Measurements from ENCODE around the gene RND2. TPM values are rescaled to one million over a fixed set of nuclear protein-coding genes. Genes with fewer than 3 reads are reported as not detected.
"Not testable (repeated sequence)": the region's sequence is repeated elsewhere in the genome, so short reads cannot be mapped to it uniquely, and the experiment has no call there.

Gene RND2
- polyA plus RNA-seq, 3 donors, result 0.22 to 1.8 (median 0.28) TPM

DNA sequence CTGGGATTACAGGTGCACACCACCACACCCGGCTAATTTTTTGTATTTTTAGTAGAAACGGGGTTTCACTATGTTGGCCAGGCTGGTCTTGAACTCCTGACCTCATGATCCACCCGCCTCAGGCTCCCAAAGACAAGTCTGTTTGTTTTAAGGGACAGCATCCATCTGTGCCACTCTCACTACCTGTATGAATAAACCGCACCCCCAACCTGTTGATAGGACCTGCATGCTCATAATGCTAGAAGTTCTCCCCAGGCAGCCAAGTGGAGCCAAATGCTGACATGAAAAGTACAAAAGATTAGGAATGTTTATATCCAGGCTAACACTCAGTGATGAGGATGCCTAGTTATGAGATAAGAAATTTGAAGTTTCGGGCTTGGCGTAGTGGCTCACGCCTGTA lies 28.0 kb downstream of the RND2 start:
- 96 to 97% (median 97%) methylated on average over 7 of the region's 7 CpGs for WGBS, 3 donors
- H3K27ac ChIP-seq (ENCODE audit: low read depth, low read length), result not testable (repeated sequence)

DNA sequence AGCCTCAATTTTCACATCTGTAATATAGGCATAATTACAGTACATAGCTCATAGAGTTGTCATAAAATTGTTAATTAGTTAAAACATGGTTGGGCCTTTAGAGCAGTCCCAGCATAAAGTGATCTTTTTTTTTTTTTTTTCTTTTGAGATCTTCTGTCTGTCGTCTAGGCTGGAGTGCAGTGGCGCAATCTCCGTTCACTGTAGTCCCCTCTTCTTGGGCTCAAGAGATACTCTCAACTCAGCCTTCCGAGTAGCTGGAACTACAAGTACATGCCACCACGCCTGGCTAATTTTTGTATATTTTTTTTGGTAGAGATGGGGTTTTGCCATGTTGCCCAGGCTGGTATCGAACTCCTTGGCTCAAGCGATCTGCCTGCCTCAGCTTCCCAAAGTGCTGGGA lies 31.0 kb downstream of the RND2 start:
- no peak overlapping the region for H3K27ac ChIP-seq (ENCODE audit: low read depth, low read length)
- 94 to 98% (median 95%) methylated on average over 7 of the region's 7 CpGs for WGBS, 3 donors

GRCh38 chr17:43062984-43063638 lies 38.1 kb downstream of the RND2 start:
- H3K27ac ChIP-seq (ENCODE audit: low read depth, low read length), result no peak overlapping the region
- 92 to 95% (median 93%) methylated on average over 10 of the region's 10 CpGs for WGBS, 3 donors

GRCh38 chr17:43068570-43069367 lies 43.7 kb downstream of the RND2 start:
- 85 to 93% (median 91%) methylated on average over 6 of the region's 6 CpGs for WGBS, 3 donors
- H3K27ac ChIP-seq (ENCODE audit: low read depth, low read length), result no peak overlapping the region

GRCh38 chr17:43069368-43069898 lies 44.4 kb downstream of the RND2 start:
- H3K27ac ChIP-seq (ENCODE audit: low read depth, low read length), result no peak overlapping the region
- 78 to 92% (median 90%) methylated on average over 3 of the region's 3 CpGs for WGBS, 3 donors

DNA sequence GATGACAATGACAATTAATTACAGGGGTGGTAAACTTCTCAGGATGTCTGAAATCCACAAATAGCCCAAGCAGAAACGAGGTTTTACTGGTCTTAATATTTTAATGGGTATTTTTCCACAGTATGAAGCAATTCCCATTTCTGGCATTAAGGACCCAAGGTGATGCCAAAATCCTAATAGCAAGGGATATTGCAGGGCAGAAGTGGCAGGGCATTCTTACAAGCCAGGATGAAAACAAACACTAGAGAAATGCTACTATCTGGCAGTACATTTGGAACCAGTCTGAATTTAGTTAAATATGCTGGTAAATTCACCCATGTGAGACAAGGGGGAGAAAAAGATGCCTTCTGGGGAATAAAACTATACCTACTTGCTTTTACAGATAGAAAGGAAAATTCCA lies 45.2 kb downstream of the RND2 start:
- no peak overlapping the region for H3K27ac ChIP-seq (ENCODE audit: low read depth, low read length)
- WGBS, 3 donors, result 67 to 83% (median 68%) methylated on average over 1 of the region's 1 CpG

DNA sequence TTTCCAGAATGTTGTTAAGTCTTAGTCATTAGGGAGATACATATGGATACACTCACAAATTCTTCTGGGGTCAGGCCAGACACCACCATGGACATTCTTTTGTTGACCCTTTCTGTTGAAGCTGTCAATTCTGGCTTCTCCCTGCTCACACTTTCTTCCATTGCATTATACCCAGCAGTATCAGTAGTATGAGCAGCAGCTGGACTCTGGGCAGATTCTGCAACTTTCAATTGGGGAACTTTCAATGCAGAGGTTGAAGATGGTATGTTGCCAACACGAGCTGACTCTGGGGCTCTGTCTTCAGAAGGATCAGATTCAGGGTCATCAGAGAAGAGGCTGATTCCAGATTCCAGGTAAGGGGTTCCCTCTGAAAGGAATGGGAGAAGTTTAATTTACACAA lies 45.8 kb downstream of the RND2 start:
- WGBS, 3 donors, result 87 to 97% (median 93%) methylated on average over 1 of the region's 1 CpG
- no peak overlapping the region for H3K27ac ChIP-seq (ENCODE audit: low read depth, low read length)

GRCh38 chr17:43074869-43075268 lies 49.8 kb downstream of the RND2 start:
- WGBS, 3 donors, result 94 to 96% (median 95%) methylated on average over 4 of the region's 4 CpGs
- no peak overlapping the region for H3K27ac ChIP-seq (ENCODE audit: low read depth, low read length)

GRCh38 chr17:43079641-43080302 lies 54.7 kb downstream of the RND2 start:
- 73 to 95% (median 81%) methylated on average over 1 of the region's 1 CpG for WGBS, 3 donors

More at GRCh38 chr17:43079641-43080302, 54.7 kb downstream of the RND2 start:
- no peak overlapping the region for H3K27ac ChIP-seq (ENCODE audit: low read depth, low read length)

Other genes starting within 250 kb of the RND2 start
- gene WNK4, start 244.6 kb upstream of the RND2 start, polyA plus RNA-seq, result under 1 TPM; 0.45 to 0.54 (median 0.46) TPM
- 100 to 1,000 TPM; 110 to 134 (median 120) TPM for gene COA3, start 226.5 kb upstream of the RND2 start, polyA plus RNA-seq
- gene CNTD1, start 226.4 kb upstream of the RND2 start, polyA plus RNA-seq, result 1 to 10 TPM in 1 of 3 donors, under 1 TPM in 2; 0.20 to 1.0 (median 0.54) TPM
- 10 to 100 TPM; 36.5 to 69.7 (median 66.2) TPM for gene BECN1, start 200.9 kb upstream of the RND2 start, polyA plus RNA-seq
- gene PSME3, start 191.8 kb upstream of the RND2 start, polyA plus RNA-seq, result 10 to 100 TPM; 33.4 to 84.8 (median 60.7) TPM
- 1 to 10 TPM; 2.0 to 8.9 (median 3.1) TPM for gene AOC2, start 180.7 kb upstream of the RND2 start, polyA plus RNA-seq
- 100 to 1,000 TPM in 2 of 3 donors, 10 to 100 TPM in 1; 59.7 to 515 (median 182) TPM for gene AOC3, start 174.0 kb upstream of the RND2 start, polyA plus RNA-seq
- gene G6PC1, start 124.4 kb upstream of the RND2 start, polyA plus RNA-seq, result under 1 TPM in 2 of 3 donors, not detected in 1; 0.03 to 0.11 TPM
- gene AARSD1, start 60.8 kb upstream of the RND2 start, polyA plus RNA-seq, result 10 to 100 TPM; 32.9 to 39.9 (median 37.6) TPM
- gene PTGES3L, start 45.2 kb upstream of the RND2 start, polyA plus RNA-seq, result 1 to 10 TPM in 1 of 3 donors, under 1 TPM in 2; 0.19 to 3.9 (median 0.40) TPM
- gene RUNDC1, start 44.7 kb upstream of the RND2 start, polyA plus RNA-seq, result 1 to 10 TPM; 4.3 to 5.6 (median 4.6) TPM
- gene RPL27, start 26.8 kb upstream of the RND2 start, polyA plus RNA-seq, result 1,000 to 10,000 TPM; 1,783 to 4,377 (median 3,127) TPM
- 10 to 100 TPM; 11.4 to 56.8 (median 34.1) TPM for gene IFI35, start 18.4 kb upstream of the RND2 start, polyA plus RNA-seq
- gene VAT1, start 2.8 kb upstream of the RND2 start, polyA plus RNA-seq, result 100 to 1,000 TPM in 2 of 3 donors, 10 to 100 TPM in 1; 50.8 to 200 (median 118) TPM
- 1 to 10 TPM; 1.0 to 3.6 (median 1.2) TPM for gene BRCA1, start 100.1 kb downstream of the RND2 start, polyA plus RNA-seq
- gene NBR1, start 146.0 kb downstream of the RND2 start, polyA plus RNA-seq, result 10 to 100 TPM; 20.9 to 48.0 (median 30.2) TPM
- 1 to 10 TPM; 1.4 to 4.5 (median 3.6) TPM for gene TMEM106A, start 186.6 kb downstream of the RND2 start, polyA plus RNA-seq
- gene CCDC200, start 203.4 kb downstream of the RND2 start, polyA plus RNA-seq, result 1 to 10 TPM in 1 of 3 donors, under 1 TPM in 1, not detected in 1; 0.10 to 2.5 TPM
- gene RNU2-1, start 208.7 kb downstream of the RND2 start, polyA plus RNA-seq, result not detected